ENCODE results near the gene TSPOAP1.

The TSPOAP1 gene

GRCh38 chr17:58307468-58308172 is 21.0 kb downstream of the TSPOAP1 start:
- Mint-ChIP-seq H3K4me3 (no peak overlapping the region), H3K4me1 (ENCODE audit: low read depth) (peaks cover 1% of the 10 kb centered on the region), H3K27ac (no peak overlapping the region), H3K36me3 (ENCODE audit: low read depth) (peaks cover 19% of the 10 kb centered on the region), H3K27me3 (ENCODE audit: low read depth) (no peaks in the 10 kb centered on the region), H3K9me3 (no peaks in the 10 kb centered on the region)
- no peak for DNase-seq (ENCODE audit: low spot score)

GRCh38 chr17:58306131-58306951 is 22.3 kb downstream of the TSPOAP1 start:
- peak overlapping the region; percentile 45 for H3K27ac Mint-ChIP-seq
- peaks cover 1% of the 10 kb centered on the region for H3K4me1 Mint-ChIP-seq (ENCODE audit: low read depth)
- no peak overlapping the region for H3K4me3 Mint-ChIP-seq
- no peaks in the 10 kb centered on the region for H3K27me3 Mint-ChIP-seq (ENCODE audit: low read depth)
- DNase-seq (ENCODE audit: low spot score) = no peak
- H3K36me3 Mint-ChIP-seq (ENCODE audit: low read depth) = peaks cover 18% of the 10 kb centered on the region
- no peaks in the 10 kb centered on the region for H3K9me3 Mint-ChIP-seq

GRCh38 chr17:58305626-58306025 is 23.0 kb downstream of the TSPOAP1 start:
- Mint-ChIP-seq H3K4me1 (ENCODE audit: low read depth) (peaks cover 1% of the 10 kb centered on the region), H3K36me3 (ENCODE audit: low read depth) (peaks cover 18% of the 10 kb centered on the region), H3K27me3 (ENCODE audit: low read depth) (no peaks in the 10 kb centered on the region), H3K4me3 (no peak overlapping the region), H3K9me3 (no peaks in the 10 kb centered on the region), H3K27ac (no peak overlapping the region)
- no peak for DNase-seq (ENCODE audit: low spot score)

GRCh38 chr17:58304750-58305486 is 23.7 kb downstream of the TSPOAP1 start:
- no peaks in the 10 kb centered on the region for H3K9me3 Mint-ChIP-seq
- H3K27me3 Mint-ChIP-seq (ENCODE audit: low read depth) = peaks cover under 1% of the 10 kb centered on the region
- peaks cover 18% of the 10 kb centered on the region for H3K36me3 Mint-ChIP-seq (ENCODE audit: low read depth)
- H3K27ac Mint-ChIP-seq = no peak overlapping the region
- H3K4me1 Mint-ChIP-seq (ENCODE audit: low read depth) = peaks cover 1% of the 10 kb centered on the region
- no peak overlapping the region for H3K4me3 Mint-ChIP-seq
- DNase-seq (ENCODE audit: low spot score) = no peak

- Mint-ChIP-seq H3K4me1 (ENCODE audit: low read depth) (peaks cover 1% of the 10 kb centered on the region), H3K36me3 (ENCODE audit: low read depth) (peaks cover 16% of the 10 kb centered on the region), H3K9me3 (no peaks in the 10 kb centered on the region), H3K27ac (no peak overlapping the region), H3K4me3 (no peak overlapping the region), H3K27me3 (ENCODE audit: low read depth) (peaks cover 6% of the 10 kb centered on the region)
- DNase-seq (ENCODE audit: low spot score) = no peak
Observed at GRCh38 chr17:58303971-58304749, 24.4 kb downstream of the TSPOAP1 start.

GRCh38 chr17:58302919-58303585 is 25.5 kb downstream of the TSPOAP1 start:
- no peak overlapping the region for H3K27ac Mint-ChIP-seq
- H3K4me3 Mint-ChIP-seq = no peak overlapping the region
- DNase-seq (ENCODE audit: low spot score) = no peak

GRCh38 chr17:58302171-58302918 is 26.2 kb downstream of the TSPOAP1 start:
- Mint-ChIP-seq H3K36me3 (ENCODE audit: low read depth) (peaks cover 13% of the 10 kb centered on the region), H3K4me3 (no peak overlapping the region), H3K4me1 (ENCODE audit: low read depth) (peaks cover 1% of the 10 kb centered on the region), H3K27ac (no peak overlapping the region), H3K27me3 (ENCODE audit: low read depth) (peaks cover 13% of the 10 kb centered on the region), H3K9me3 (no peaks in the 10 kb centered on the region)
- no peak for DNase-seq (ENCODE audit: low spot score)

More at GRCh38 chr17:58302919-58303585, 25.5 kb downstream of the TSPOAP1 start:
- peaks cover 9% of the 10 kb centered on the region for H3K27me3 Mint-ChIP-seq (ENCODE audit: low read depth)
- peaks cover 1% of the 10 kb centered on the region for H3K4me1 Mint-ChIP-seq (ENCODE audit: low read depth)
- no peaks in the 10 kb centered on the region for H3K9me3 Mint-ChIP-seq
- peaks cover 15% of the 10 kb centered on the region for H3K36me3 Mint-ChIP-seq (ENCODE audit: low read depth)

- H3K27ac Mint-ChIP-seq = no peak overlapping the region
- peaks cover 8% of the 10 kb centered on the region for H3K36me3 Mint-ChIP-seq (ENCODE audit: low read depth)
- no peak overlapping the region for H3K4me3 Mint-ChIP-seq
- DNase-seq (ENCODE audit: low spot score) = no peak
- H3K27me3 Mint-ChIP-seq (ENCODE audit: low read depth) = peaks cover 13% of the 10 kb centered on the region
- no peaks in the 10 kb centered on the region for H3K9me3 Mint-ChIP-seq
- H3K4me1 Mint-ChIP-seq (ENCODE audit: low read depth) = peaks cover 1% of the 10 kb centered on the region
Observed at GRCh38 chr17:58301504-58302150, 27.0 kb downstream of the TSPOAP1 start.

GRCh38 chr17:58300336-58300735 is 28.3 kb downstream of the TSPOAP1 start:
- H3K27me3 Mint-ChIP-seq (ENCODE audit: low read depth) = peaks cover 13% of the 10 kb centered on the region
- DNase-seq (ENCODE audit: low spot score) = no peak
- H3K36me3 Mint-ChIP-seq (ENCODE audit: low read depth) = peaks cover 8% of the 10 kb centered on the region
- no peak overlapping the region for H3K4me3 Mint-ChIP-seq
- H3K9me3 Mint-ChIP-seq = no peaks in the 10 kb centered on the region
- no peak overlapping the region for H3K27ac Mint-ChIP-seq
- peaks cover 1% of the 10 kb centered on the region for H3K4me1 Mint-ChIP-seq (ENCODE audit: low read depth)

- Mint-ChIP-seq H3K4me3 (no peak overlapping the region), H3K4me1 (ENCODE audit: low read depth) (no peaks in the 10 kb centered on the region), H3K27me3 (ENCODE audit: low read depth) (peaks cover 45% of the 10 kb centered on the region), H3K9me3 (no peaks in the 10 kb centered on the region), H3K27ac (no peak overlapping the region), H3K36me3 (ENCODE audit: low read depth) (no peaks in the 10 kb centered on the region)
- DNase-seq (ENCODE audit: low spot score) = no peak
Observed at GRCh38 chr17:58294034-58294433, 34.6 kb downstream of the TSPOAP1 start.

GRCh38 chr17:58291246-58291645 is 37.3 kb downstream of the TSPOAP1 start:
- no peak overlapping the region for H3K27ac Mint-ChIP-seq
- H3K36me3 Mint-ChIP-seq (ENCODE audit: low read depth) = no peaks in the 10 kb centered on the region
- DNase-seq (ENCODE audit: low spot score) = no peak
- peaks cover 47% of the 10 kb centered on the region for H3K27me3 Mint-ChIP-seq (ENCODE audit: low read depth)
- no peak overlapping the region for H3K4me3 Mint-ChIP-seq
- no peaks in the 10 kb centered on the region for H3K4me1 Mint-ChIP-seq (ENCODE audit: low read depth)
- no peaks in the 10 kb centered on the region for H3K9me3 Mint-ChIP-seq

GRCh38 chr17:58289869-58290268 is 38.7 kb downstream of the TSPOAP1 start:
- Mint-ChIP-seq H3K27me3 (ENCODE audit: low read depth) (peaks cover 44% of the 10 kb centered on the region), H3K27ac (no peak overlapping the region), H3K9me3 (no peaks in the 10 kb centered on the region), H3K4me3 (no peak overlapping the region), H3K36me3 (ENCODE audit: low read depth) (no peaks in the 10 kb centered on the region), H3K4me1 (ENCODE audit: low read depth) (no peaks in the 10 kb centered on the region)
- DNase-seq (ENCODE audit: low spot score) = no peak

Data from T-helper 2 cell treated with Interferon-gamma antibody and Interleukin-4, amounts not matched to agents 5 μg/mL and 100 μg/mL, for 36 hours (primary cell).